ENCODE data around the gene DNAH10.

GRCh38 chr12:123965382-123965781 lies 203.3 kb downstream of the DNAH10 start:
- TF ChIP-seq POLR2A (IDR thresholded peaks at IDR 0.05; ENCODE audit: extremely low read depth, insufficient read length) (no peak), MAX (IDR thresholded peaks at IDR 0.05; ENCODE audit: low read depth, low read length) (no peak), CTCF (IDR thresholded peaks at IDR 0.05; ENCODE audit: low read depth, low read length) (no peak)

Data from NB4 (cell line).